ENCODE results near the gene ZP1. TPM values are rescaled to one million over a fixed set of nuclear protein-coding genes. Genes with fewer than 3 reads are reported as not detected.

The ZP1 gene
- total RNA-seq, 1 experiment from 2014 or later: not detected

DNA sequence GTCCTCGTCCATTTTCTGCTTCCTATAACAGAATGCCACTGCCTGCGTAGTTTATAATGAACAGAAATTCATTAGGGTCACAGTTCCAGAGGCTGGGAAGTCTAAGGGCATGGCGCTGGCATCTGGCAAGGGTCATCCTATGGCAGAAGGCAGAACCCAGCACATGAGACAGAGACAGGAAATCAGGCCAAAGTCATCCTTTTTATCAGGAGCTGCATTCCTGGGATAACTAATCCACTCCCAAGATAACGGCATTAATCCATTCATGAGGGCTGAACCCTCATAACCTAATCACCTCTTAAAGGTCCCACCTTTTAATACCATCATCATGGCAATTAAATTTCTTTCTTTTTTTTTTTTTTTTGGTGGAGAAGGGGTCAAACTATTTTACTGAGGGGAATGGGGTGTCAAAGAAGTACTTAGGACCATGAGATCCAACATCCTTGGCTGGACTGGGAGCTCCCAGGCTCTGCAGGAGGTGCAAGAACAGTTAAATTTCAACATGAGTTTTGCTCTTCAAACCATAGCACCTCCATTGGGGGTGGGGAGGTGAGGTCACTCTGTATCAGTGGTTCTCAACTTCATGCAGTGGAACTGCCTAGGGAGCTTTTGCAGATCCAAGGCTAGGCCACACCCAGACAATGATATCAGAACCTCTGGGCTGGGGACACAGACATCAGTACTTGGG lies 51.1 kb downstream of the ZP1 start:
- Histone ChIP-seq H3K36me3 (peaks cover 44% of the 10 kb centered on the region), H3K27me3 (replicated peaks) (no peaks in the 10 kb centered on the region), H3K4me3 (no peak overlapping the region), H3K27ac (no peak overlapping the region), H3K9me3 (replicated peaks) (no peaks in the 10 kb centered on the region), H3K4me1 (replicated peaks) (peaks cover 30% of the 10 kb centered on the region)
- no peak for DNase-seq (ENCODE audit: low read depth in 1 of 2, low spot score in 2 of 2)

DNA sequence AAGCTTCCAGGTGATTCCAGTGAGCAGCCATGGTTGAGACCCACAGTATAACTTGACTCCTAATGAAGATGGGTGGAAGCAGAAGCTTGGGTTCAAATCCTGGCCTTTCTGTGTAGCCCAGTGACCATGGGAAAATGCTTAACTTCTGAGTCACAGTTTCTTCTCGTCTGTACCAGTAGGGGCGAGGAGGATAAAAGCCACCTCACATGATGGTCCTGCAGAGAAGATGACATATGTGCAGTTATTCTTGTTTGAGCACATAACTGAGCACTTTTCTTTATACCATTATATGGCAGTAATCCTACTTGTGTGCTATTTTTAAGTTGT lies 51.6 kb downstream of the ZP1 start:
- H3K27me3 ChIP-seq (replicated peaks): no peaks in the 10 kb centered on the region
- DNase-seq (ENCODE audit: low read depth in 1 of 2, low spot score in 2 of 2): peak; percentile 43 to 47
- H3K9me3 ChIP-seq (replicated peaks): no peaks in the 10 kb centered on the region
- no peak overlapping the region for H3K4me3 ChIP-seq
- no peak overlapping the region for H3K27ac ChIP-seq
- peaks cover 49% of the 10 kb centered on the region for H3K36me3 ChIP-seq
- H3K4me1 ChIP-seq (replicated peaks): peaks cover 31% of the 10 kb centered on the region

DNA sequence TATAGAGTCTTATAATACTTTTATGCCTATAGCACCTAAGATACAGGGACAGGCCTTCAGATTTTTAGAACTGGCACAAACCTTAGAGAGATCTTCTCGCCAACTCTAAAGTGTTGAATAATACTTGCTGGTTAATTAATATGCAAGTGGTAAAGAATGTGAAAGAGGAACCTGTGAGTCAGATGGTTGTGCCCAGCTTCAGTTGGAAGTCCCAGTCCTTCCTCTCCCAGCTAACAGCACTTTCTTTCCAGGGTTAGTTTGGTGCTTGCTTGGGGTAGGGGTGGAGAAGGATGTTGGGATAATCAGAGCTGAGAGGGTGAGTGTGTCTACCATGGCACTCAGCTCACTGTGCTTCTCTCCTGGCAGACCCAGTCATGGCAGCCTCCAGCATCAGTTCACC lies 52.0 kb downstream of the ZP1 start:
- H3K4me1 ChIP-seq (replicated peaks): peaks cover 31% of the 10 kb centered on the region
- H3K4me3 ChIP-seq: no peak overlapping the region
- no peak overlapping the region for H3K27ac ChIP-seq
- no peaks in the 10 kb centered on the region for H3K9me3 ChIP-seq (replicated peaks)
- no peak for DNase-seq (ENCODE audit: low read depth in 1 of 2, low spot score in 2 of 2)
- H3K36me3 ChIP-seq: peaks cover 53% of the 10 kb centered on the region
- H3K27me3 ChIP-seq (replicated peaks): no peaks in the 10 kb centered on the region

DNA sequence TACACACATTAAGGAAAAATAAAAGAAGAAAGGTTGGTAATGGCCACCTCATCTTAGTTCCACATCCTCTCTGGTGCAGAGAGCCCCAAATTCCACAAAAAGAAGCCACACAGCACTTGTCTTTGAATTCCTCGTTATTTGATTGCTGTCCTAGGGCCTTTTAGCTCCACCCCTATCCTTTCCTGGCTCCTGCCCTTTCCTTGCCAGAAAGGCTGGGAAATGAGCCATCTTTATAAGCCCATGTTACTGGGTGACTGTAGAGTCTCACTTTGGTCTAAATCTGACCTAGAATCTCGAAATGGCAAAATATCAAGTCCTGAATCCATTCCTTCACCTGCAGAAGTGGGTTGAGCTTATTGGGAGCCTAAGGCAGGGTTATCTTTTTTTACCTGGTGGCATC lies 52.6 kb downstream of the ZP1 start:
- H3K9me3 ChIP-seq (replicated peaks): no peaks in the 10 kb centered on the region
- H3K4me3 ChIP-seq: no peak overlapping the region
- DNase-seq (ENCODE audit: low read depth in 1 of 2, low spot score in 2 of 2): no peak
- H3K36me3 ChIP-seq: peaks cover 56% of the 10 kb centered on the region
- H3K27me3 ChIP-seq (replicated peaks): no peaks in the 10 kb centered on the region
- peaks cover 33% of the 10 kb centered on the region for H3K4me1 ChIP-seq (replicated peaks)
- H3K27ac ChIP-seq: no peak overlapping the region

DNA sequence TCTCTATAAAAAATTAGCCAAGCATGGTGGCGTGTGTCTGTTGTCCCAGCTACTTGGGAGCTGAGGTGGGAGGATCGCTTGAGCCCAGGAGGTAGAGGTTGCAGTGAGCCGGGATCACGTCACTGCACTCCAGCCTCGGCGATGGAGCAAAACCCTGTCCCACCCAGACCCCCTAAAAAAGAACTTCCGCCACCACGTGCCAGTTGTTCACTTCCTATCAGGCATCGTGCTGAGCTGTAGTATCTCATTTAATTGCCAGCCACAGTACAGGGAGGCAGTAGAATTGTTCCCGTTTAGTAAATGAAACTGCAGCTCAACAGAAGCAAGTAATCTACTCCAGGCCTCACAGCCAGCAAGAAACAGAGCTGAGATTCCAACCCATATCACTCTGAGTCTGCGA lies 53.9 kb downstream of the ZP1 start:
- H3K9me3 ChIP-seq (replicated peaks): no peaks in the 10 kb centered on the region
- H3K27ac ChIP-seq: no peak overlapping the region
- H3K27me3 ChIP-seq (replicated peaks): no peaks in the 10 kb centered on the region
- no peak for DNase-seq (ENCODE audit: low read depth in 1 of 2, low spot score in 2 of 2)
- H3K4me1 ChIP-seq (replicated peaks): peaks cover 34% of the 10 kb centered on the region
- H3K36me3 ChIP-seq: peaks cover 55% of the 10 kb centered on the region
- no peak overlapping the region for H3K4me3 ChIP-seq

DNA sequence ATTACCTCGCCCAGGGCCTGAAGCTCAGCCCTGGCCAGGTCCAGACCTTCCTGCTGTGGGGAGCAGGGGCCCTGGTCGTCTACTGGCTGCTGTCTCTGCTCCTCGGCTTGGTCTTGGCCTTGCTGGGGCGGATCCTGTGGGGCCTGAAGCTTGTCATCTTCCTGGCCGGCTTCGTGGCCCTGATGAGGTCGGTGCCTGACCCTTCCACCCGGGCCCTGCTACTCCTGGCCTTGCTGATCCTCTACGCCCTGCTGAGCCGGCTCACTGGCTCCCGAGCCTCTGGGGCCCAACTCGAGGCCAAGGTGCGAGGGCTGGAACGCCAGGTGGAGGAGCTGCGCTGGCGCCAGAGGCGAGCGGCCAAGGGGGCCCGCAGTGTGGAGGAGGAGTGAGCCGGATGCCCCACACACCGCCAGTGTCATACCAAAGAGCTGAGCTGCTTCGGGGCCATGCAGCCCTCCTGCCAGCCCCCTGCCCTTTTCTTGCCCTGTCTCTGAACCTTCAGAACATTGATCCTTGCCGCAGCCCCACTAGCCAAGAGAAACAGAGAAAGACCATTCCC lies 54.5 kb downstream of the ZP1 start:
- peak in 1 of 2 experiments; percentile 44 for DNase-seq (ENCODE audit: low read depth in 1 of 2, low spot score in 2 of 2)
- Histone ChIP-seq H3K27me3 (replicated peaks) (no peaks in the 10 kb centered on the region), H3K9me3 (replicated peaks) (no peaks in the 10 kb centered on the region), H3K27ac (no peak overlapping the region), H3K4me1 (replicated peaks) (peaks cover 34% of the 10 kb centered on the region), H3K4me3 (no peak overlapping the region), H3K36me3 (peaks cover 52% of the 10 kb centered on the region)

DNA sequence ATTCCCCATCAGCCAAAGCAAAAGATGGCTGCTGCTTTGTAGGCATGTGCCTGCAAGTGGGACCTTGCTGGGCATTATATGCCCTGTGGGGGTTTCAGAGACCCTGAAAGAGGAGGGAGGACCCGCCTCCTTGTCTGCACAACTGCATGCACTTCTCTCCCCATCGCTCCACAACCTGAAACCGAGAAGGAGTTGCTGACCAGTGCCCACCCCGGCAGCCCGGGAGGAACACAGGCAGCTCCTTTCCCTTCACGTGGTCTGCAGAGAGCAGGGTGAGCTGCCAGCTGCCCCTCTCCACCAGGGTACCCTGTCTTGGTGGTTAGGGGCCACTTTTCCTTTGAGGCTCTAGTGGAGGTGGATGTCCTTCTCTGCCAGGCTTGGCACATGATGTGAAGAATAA lies 55.6 kb downstream of the ZP1 start:
- no peaks in the 10 kb centered on the region for H3K9me3 ChIP-seq (replicated peaks)
- peaks cover 34% of the 10 kb centered on the region for H3K4me1 ChIP-seq (replicated peaks)
- peaks cover 52% of the 10 kb centered on the region for H3K36me3 ChIP-seq
- no peak overlapping the region for H3K27ac ChIP-seq
- peak in 1 of 2 experiments; percentile 38 for DNase-seq (ENCODE audit: low read depth in 1 of 2, low spot score in 2 of 2)
- no peaks in the 10 kb centered on the region for H3K27me3 ChIP-seq (replicated peaks)
- no peak overlapping the region for H3K4me3 ChIP-seq

DNA sequence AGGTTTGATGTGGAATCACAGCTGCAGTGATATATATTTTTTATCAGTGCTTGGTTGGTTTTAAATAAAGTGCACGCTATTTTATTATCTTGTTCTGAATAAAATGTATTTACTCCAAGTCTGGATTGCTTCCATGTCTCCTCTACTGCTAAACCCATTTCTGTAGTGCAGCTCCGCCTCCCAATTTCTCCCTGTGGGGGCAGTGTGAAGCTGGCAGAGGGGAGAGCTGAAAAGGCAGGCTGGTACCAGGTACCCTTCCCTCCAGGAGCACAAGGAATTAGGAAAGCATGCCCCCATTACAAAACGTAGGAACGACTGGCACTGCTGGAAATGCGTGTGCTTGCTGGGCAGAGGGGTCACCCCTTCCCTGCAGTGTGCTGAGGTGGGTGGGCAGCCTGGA lies 56.0 kb downstream of the ZP1 start:
- no peak overlapping the region for H3K27ac ChIP-seq
- peaks cover 34% of the 10 kb centered on the region for H3K4me1 ChIP-seq (replicated peaks)
- no peak overlapping the region for H3K4me3 ChIP-seq
- no peaks in the 10 kb centered on the region for H3K9me3 ChIP-seq (replicated peaks)
- H3K27me3 ChIP-seq (replicated peaks): no peaks in the 10 kb centered on the region
- H3K36me3 ChIP-seq: peaks cover 52% of the 10 kb centered on the region
- no peak for DNase-seq (ENCODE audit: low read depth in 1 of 2, low spot score in 2 of 2)

DNA sequence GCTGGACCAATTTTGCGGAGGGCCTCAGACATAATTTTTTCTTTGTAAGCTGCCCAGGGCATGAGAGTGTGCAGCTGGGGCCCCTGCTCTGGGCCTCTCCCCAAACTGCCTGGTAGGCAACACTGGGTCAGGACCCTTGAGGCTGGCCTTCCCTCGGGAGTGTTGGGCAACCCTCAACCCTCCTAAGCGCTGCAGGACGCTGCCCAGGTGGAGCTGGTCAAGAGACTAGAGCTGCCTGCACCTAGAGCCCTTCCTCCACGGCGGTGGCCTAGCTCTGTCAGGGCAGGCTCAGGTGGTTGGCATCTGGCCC lies 56.4 kb downstream of the ZP1 start:
- H3K9me3 ChIP-seq (replicated peaks): no peaks in the 10 kb centered on the region
- peaks cover 57% of the 10 kb centered on the region for H3K36me3 ChIP-seq
- no peaks in the 10 kb centered on the region for H3K27me3 ChIP-seq (replicated peaks)
- peak in 1 of 2 experiments; percentile 45 for DNase-seq (ENCODE audit: low read depth in 1 of 2, low spot score in 2 of 2)
- peak overlapping the region; percentile 64; the same call in 1 of the 2 replicates for H3K4me3 ChIP-seq
- peaks cover 31% of the 10 kb centered on the region for H3K4me1 ChIP-seq (replicated peaks)
- H3K27ac ChIP-seq: no peak overlapping the region

DNA sequence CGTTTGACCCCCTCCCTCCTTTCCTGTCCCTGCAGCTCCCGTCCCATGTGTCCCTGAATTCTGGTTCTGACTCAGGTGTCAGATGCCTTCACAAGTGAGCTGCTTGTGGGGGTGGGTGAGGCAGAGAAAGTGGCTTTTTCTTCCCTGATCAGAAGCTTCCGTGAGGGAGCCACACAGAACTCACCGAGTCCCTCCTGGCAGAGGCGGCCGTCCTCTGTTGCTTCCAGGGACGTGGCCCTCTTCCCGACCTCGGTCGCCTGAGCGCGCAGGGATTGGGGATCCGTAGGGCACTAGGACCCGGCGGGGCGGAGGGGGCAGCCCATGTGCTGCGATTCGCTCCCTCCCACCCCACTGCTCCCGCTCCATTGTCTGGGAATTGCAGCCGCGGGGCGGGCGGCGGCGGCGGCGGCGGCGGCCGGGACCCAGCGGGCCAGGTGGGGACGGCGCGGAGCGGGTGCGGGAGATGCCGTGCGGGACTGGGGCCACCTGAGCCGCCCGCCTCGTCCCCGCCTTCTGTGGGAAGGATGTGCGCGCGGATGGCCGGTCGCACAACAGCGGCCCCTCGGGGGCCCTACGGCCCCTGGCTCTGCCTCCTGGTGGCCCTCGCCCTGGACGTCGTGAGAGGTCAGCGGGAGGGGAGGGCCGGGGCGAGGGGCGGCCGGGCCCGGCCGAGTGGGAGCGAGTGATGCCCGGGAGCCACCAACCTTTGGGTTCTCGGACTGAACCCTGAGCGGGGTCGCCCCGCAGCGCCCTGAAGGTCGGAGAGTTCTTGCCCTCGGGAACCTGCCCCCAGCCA lies 57.0 kb downstream of the ZP1 start, which contains the start of gene TMEM132A:
TSS of gene TMEM132A (plus strand) at position 351 of the 796 bp plus-strand sequence. CDS start at position 525, 174 bp downstream.
- peaks cover 26% of the 10 kb centered on the region for H3K4me1 ChIP-seq (replicated peaks)
- H3K27me3 ChIP-seq (replicated peaks): no peaks in the 10 kb centered on the region
- peaks cover 56% of the 10 kb centered on the region for H3K36me3 ChIP-seq
- peak; percentile 61 to 88 for DNase-seq (ENCODE audit: low read depth in 1 of 2, low spot score in 2 of 2)
- H3K27ac ChIP-seq: no peak within 1 kb of the TSS
- no peaks in the 10 kb centered on the region for H3K9me3 ChIP-seq (replicated peaks)
- peak within 1 kb of the TSS; percentile 64 for H3K4me3 ChIP-seq

Other genes with a start within 250 kb of the ZP1 start
- gene MS4A8, start 167.9 kb upstream of the ZP1 start, total RNA-seq (2014; rRNA removed; shearing (Covaris generic)): not detected in 2 replicates
- not detected in 2 replicates for gene MS4A18, start 142.8 kb upstream of the ZP1 start, total RNA-seq (2014; rRNA removed; shearing (Covaris generic))
- gene MS4A15, start 110.7 kb upstream of the ZP1 start, total RNA-seq (2014; rRNA removed; shearing (Covaris generic)): not detected in 2 replicates
- not detected in 2 replicates for gene MS4A10, start 82.2 kb upstream of the ZP1 start, total RNA-seq (2014; rRNA removed; shearing (Covaris generic))
- 18.4 and 22.3 TPM in 2 replicates for gene CCDC86, start 25.4 kb upstream of the ZP1 start, total RNA-seq (2014; rRNA removed; shearing (Covaris generic))
- 1.1 TPM in 1 of 2 replicates, not detected in the other for gene PTGDR2, start 11.6 kb upstream of the ZP1 start, total RNA-seq (2014; rRNA removed; shearing (Covaris generic))
- 79.9 and 109 TPM in 2 replicates for gene PRPF19, start 39.0 kb downstream of the ZP1 start, total RNA-seq (2014; rRNA removed; shearing (Covaris generic))
- 90.4 and 136 TPM in 2 replicates for gene TMEM109, start 46.6 kb downstream of the ZP1 start, total RNA-seq (2014; rRNA removed; shearing (Covaris generic))
- gene TMEM132A, start 56.9 kb downstream of the ZP1 start, total RNA-seq (2014; rRNA removed; shearing (Covaris generic)): 47.5 and 60.7 TPM in 2 replicates
- gene SLC15A3, start 84.6 kb downstream of the ZP1 start, total RNA-seq (2014; rRNA removed; shearing (Covaris generic)): 26.5 and 35.8 TPM in 2 replicates
- gene CD6, start 104.1 kb downstream of the ZP1 start, total RNA-seq (2014; rRNA removed; shearing (Covaris generic)): 0.05 TPM in 1 of 2 replicates, not detected in the other
- gene CD5, start 234.9 kb downstream of the ZP1 start, total RNA-seq (2014; rRNA removed; shearing (Covaris generic)): not detected in 2 replicates